Measurements from ENCODE around the gene TBC1D5.

Gene TBC1D5

DNA sequence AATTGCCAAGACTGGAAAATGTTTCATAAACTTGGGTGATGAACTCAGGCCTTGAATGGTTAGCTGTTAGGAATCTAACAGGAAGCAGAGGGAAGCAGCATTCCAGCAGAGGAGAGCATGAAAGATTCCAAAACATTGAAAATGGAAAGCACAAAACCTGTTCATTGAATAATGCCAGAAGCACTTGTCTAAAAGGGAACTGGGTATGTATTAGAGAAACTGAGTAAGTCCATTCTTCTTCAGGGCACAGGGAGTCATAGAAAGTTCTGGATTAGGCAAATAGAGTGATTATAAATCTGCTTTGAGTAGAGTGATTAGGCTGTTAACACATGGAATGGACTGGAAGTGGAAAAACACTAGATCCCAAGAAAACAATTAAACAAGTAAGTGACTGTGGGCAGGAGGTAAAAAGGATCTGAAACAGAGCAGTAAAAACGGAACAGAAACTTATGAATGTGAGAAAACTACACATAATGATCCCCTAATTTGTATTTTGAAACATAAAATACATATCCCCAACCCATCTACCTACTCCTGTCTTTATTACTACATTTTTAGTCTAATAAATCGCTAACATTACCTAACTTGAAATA lies 343.4 kb downstream of the TBC1D5 start:
- TF ChIP-seq, protein P1, sequence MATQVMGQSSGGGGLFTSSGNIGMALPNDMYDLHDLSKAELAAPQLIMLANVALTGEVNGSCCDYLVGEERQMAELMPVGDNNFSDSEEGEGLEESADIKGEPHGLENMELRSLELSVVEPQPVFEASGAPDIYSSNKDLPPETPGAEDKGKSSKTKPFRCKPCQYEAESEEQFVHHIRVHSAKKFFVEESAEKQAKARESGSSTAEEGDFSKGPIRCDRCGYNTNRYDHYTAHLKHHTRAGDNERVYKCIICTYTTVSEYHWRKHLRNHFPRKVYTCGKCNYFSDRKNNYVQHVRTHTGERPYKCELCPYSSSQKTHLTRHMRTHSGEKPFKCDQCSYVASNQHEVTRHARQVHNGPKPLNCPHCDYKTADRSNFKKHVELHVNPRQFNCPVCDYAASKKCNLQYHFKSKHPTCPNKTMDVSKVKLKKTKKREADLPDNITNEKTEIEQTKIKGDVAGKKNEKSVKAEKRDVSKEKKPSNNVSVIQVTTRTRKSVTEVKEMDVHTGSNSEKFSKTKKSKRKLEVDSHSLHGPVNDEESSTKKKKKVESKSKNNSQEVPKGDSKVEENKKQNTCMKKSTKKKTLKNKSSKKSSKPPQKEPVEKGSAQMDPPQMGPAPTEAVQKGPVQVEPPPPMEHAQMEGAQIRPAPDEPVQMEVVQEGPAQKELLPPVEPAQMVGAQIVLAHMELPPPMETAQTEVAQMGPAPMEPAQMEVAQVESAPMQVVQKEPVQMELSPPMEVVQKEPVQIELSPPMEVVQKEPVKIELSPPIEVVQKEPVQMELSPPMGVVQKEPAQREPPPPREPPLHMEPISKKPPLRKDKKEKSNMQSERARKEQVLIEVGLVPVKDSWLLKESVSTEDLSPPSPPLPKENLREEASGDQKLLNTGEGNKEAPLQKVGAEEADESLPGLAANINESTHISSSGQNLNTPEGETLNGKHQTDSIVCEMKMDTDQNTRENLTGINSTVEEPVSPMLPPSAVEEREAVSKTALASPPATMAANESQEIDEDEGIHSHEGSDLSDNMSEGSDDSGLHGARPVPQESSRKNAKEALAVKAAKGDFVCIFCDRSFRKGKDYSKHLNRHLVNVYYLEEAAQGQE (IDR thresholded peaks at IDR 0.05; ENCODE audit: insufficient read depth in 1 of 2, low read depth in 2 of 2, low read length in 2 of 2), result no peak
- TF ChIP-seq TAF1 (IDR thresholded peaks at IDR 0.05; ENCODE audit: borderline replicate concordance, insufficient read depth, low read length) (no peak), FOXP2 (optimal IDR thresholded peaks at IDR 0.05; ENCODE audit: borderline replicate concordance, extremely low read depth, extremely low read length, insufficient read depth) (no peak), POLR2AphosphoS5 (IDR thresholded peaks at IDR 0.05; ENCODE audit: low read depth, low read length) (no peak), SIN3A (IDR thresholded peaks at IDR 0.05; ENCODE audit: borderline replicate concordance, insufficient read depth, low read length) (no peak)

DNA sequence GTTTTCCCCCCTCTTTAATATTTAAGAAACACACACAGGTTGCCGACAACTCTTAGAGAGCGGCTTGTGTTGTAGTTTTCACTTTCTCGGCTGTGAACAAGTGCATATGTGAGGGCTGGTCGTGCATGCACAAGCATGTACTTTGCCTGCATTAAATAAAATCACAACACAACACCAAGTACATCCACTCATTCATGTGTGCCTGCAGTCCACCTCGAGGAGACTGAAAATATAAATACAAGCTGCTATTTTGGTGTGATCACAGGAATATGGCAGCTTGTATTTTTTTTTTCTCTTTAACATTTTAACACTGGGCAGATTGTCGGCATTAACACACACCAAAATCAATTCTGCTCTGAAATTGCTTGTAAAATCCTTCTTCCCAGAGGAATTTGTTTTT lies 346.4 kb downstream of the TBC1D5 start:
- TF ChIP-seq SIN3A (IDR thresholded peaks at IDR 0.05; ENCODE audit: borderline replicate concordance, insufficient read depth, low read length) (no peak), FOXP2 (optimal IDR thresholded peaks at IDR 0.05; ENCODE audit: borderline replicate concordance, extremely low read depth, extremely low read length, insufficient read depth) (no peak), TAF1 (IDR thresholded peaks at IDR 0.05; ENCODE audit: borderline replicate concordance, insufficient read depth, low read length) (no peak), POLR2AphosphoS5 (IDR thresholded peaks at IDR 0.05; ENCODE audit: low read depth, low read length) (no peak)
- TF ChIP-seq, protein P1 (IDR thresholded peaks at IDR 0.05; ENCODE audit: insufficient read depth in 1 of 2, low read depth in 2 of 2, low read length in 2 of 2), result no peak

DNA sequence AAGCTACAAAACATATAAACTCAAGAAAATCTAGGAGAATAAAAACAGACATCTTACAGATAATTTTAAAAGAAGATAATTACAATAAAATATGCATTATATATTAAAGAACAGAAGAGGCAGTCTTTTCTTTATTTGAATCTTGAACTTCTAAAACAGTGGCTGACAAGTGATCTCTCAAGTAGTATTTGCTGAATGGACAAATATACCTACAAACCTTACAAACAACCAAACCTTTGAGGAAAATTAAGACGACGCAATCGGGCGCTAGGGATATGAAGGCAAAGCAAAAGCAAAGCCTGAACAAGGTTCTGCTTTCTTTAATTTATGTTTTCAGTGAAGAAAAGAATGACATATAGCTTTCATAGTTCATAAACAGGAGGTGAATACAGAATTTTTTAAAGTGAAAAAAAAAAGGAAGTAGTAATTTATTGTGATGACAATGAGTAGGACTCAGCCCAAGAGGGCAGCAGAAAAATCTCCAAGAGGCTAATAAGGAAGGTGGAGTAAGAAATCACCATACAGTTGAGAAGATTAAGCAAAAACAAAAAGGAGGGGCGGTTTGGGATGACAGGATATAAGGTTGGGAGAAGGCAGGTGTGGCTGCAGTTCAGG lies 347.8 kb downstream of the TBC1D5 start:
- TF ChIP-seq, protein P1 (IDR thresholded peaks at IDR 0.05; ENCODE audit: insufficient read depth in 1 of 2, low read depth in 2 of 2, low read length in 2 of 2), result no peak
- TF ChIP-seq TAF1 (IDR thresholded peaks at IDR 0.05; ENCODE audit: borderline replicate concordance, insufficient read depth, low read length), result no peak
- no peak for TF ChIP-seq SIN3A (IDR thresholded peaks at IDR 0.05; ENCODE audit: borderline replicate concordance, insufficient read depth, low read length)
- TF ChIP-seq POLR2AphosphoS5 (IDR thresholded peaks at IDR 0.05; ENCODE audit: low read depth, low read length), result no peak
- TF ChIP-seq FOXP2 (optimal IDR thresholded peaks at IDR 0.05; ENCODE audit: borderline replicate concordance, extremely low read depth, extremely low read length, insufficient read depth), result no peak

DNA sequence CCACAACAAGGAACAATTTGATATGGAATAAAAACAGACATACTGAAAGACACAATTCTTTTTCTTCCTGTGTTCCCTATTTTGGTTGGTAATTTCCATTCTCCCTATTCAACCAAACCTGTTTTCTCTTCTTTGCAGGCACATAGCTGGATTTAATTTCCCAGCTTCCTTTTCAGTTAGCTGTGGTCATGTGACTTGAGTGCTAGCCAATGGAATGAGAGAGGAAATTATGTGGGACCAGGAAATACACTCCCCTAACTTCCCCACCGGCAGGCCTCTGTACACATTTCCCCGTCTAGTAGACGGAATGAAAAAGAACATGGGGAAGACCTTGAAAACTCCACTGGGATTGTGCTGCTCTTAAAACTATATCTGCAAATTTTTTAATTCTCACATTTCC lies 351.6 kb downstream of the TBC1D5 start:
- TF ChIP-seq, protein P1 (IDR thresholded peaks at IDR 0.05; ENCODE audit: insufficient read depth in 1 of 2, low read depth in 2 of 2, low read length in 2 of 2), result no peak
- TF ChIP-seq POLR2AphosphoS5 (IDR thresholded peaks at IDR 0.05; ENCODE audit: low read depth, low read length) (no peak), SIN3A (IDR thresholded peaks at IDR 0.05; ENCODE audit: borderline replicate concordance, insufficient read depth, low read length) (no peak), TAF1 (IDR thresholded peaks at IDR 0.05; ENCODE audit: borderline replicate concordance, insufficient read depth, low read length) (no peak), FOXP2 (optimal IDR thresholded peaks at IDR 0.05; ENCODE audit: borderline replicate concordance, extremely low read depth, extremely low read length, insufficient read depth) (no peak)

Data from PFSK-1 (cell line).